GM18519 (cell line): ENCODE results near the gene ALKBH5.
"Not testable (repeated sequence)": the region's sequence is repeated elsewhere in the genome, so short reads cannot be mapped to it uniquely, and the experiment has no call there.

Source experiments
- ATAC-seq: cut with Tn5 transposase; IDR thresholded peaks from one replicate; pipeline ENCODE4 v1.9.1; 2021; ENCODE audit warnings: mild to moderate bottlenecking, moderate library complexity; ENCODE audit not compliant: unreplicated experiment, low FRiP score

ALKBH5 gene

GRCh38 chr17:18213666-18214270, 30.1 kb downstream of the ALKBH5 start:
- no peak for ATAC-seq

GRCh38 chr17:18216906-18217305, 33.3 kb downstream of the ALKBH5 start:
- ATAC-seq = not testable (repeated sequence)

GRCh38 chr17:18217412-18218015, 33.9 kb downstream of the ALKBH5 start:
- no peak for ATAC-seq

- no peak for ATAC-seq
Observed at GRCh38 chr17:18218756-18219415, 35.3 kb downstream of the ALKBH5 start.

- no peak for ATAC-seq
Observed at GRCh38 chr17:18224053-18224386, 40.4 kb downstream of the ALKBH5 start.

- no peak for ATAC-seq
Observed at GRCh38 chr17:18224387-18225120, 40.9 kb downstream of the ALKBH5 start.

GRCh38 chr17:18225121-18225641, 41.6 kb downstream of the ALKBH5 start, which contains the start of gene LLGL1:
LLGL1 (plus strand) TSS chr17:18225635; CDS start chr17:18225683, 48 bp downstream.
- ATAC-seq = peak; percentile 67

- peak; percentile 9 for ATAC-seq
Observed at GRCh38 chr17:18225642-18226283, 42.1 kb downstream of the ALKBH5 start.

- no peak for ATAC-seq
Observed at GRCh38 chr17:18226284-18226945, 42.8 kb downstream of the ALKBH5 start.

GRCh38 chr17:18227635-18228034, 44.0 kb downstream of the ALKBH5 start:
- no peak for ATAC-seq

GRCh38 chr17:18228176-18228682, 44.6 kb downstream of the ALKBH5 start:
- ATAC-seq = no peak

GRCh38 chr17:18229254-18229653, 45.6 kb downstream of the ALKBH5 start:
- ATAC-seq = no peak

GRCh38 chr17:18229771-18230170, 46.1 kb downstream of the ALKBH5 start:
- ATAC-seq = no peak

- no peak for ATAC-seq
Observed at GRCh38 chr17:18230288-18231141, 46.9 kb downstream of the ALKBH5 start.

GRCh38 chr17:18231164-18231563, 47.5 kb downstream of the ALKBH5 start:
- ATAC-seq = no peak

- no peak for ATAC-seq
Observed at GRCh38 chr17:18233803-18234518, 50.3 kb downstream of the ALKBH5 start.

GRCh38 chr17:18234853-18235380, 51.3 kb downstream of the ALKBH5 start:
- ATAC-seq = no peak

- ATAC-seq = no peak
Observed at GRCh38 chr17:18235743-18236256, 52.2 kb downstream of the ALKBH5 start.
